Transverse colon (tissue), 3 donors: ENCODE data around the gene BMP8A.
"Not testable (repeated sequence)": the region's sequence is repeated elsewhere in the genome, so short reads cannot be mapped to it uniquely, and the experiment has no call there.

ENCODE experiments used
- POLR2A ChIP-seq: fragments of 450-650 bp; IDR thresholded peaks from one replicate; pipeline ENCODE4 v1.6.1; 2016; ENCODE audit warnings: antibody characterized with exemption, mild to moderate bottlenecking, moderate library complexity
- TF ChIP-seq, protein P1 (sequence below), 5 experiments: fragments of 200-600 bp in 3 of 5; fragments of 450-650 bp in 2 of 5; sonication (generic) in 3 of 5; IDR thresholded peaks; 1 replicate in 2 of 5; 2 replicates in 3 of 5; pipeline ENCODE4 v1.5.1; 2016 to 2017; ENCODE audit warnings: antibody characterized with exemption in 5 of 5, inconsistent platforms in 3 of 5, mild to moderate bottlenecking in 2 of 5, moderate library complexity in 1 of 5

DNA sequence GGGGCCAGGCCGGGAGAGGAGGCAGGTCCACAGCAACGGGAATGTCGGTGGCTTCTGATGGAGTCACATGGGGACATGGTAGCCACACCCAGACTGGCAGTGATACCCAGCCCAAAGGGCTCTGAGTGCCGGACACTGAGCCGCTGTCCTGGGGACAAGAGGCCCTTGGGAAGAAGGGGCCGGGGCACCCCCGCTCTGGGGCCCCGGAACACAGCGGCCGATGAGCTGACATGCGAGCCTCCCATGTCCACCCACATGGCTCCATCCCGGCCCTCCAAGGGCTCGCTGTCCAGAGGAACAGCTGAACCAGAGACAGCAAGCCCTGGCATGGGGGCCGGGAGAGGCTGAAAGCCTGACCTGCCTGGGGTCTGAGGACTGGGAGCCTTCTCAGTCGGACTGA lies 7.4 kb downstream of the BMP8A start:
- TF ChIP-seq, protein P1, sequence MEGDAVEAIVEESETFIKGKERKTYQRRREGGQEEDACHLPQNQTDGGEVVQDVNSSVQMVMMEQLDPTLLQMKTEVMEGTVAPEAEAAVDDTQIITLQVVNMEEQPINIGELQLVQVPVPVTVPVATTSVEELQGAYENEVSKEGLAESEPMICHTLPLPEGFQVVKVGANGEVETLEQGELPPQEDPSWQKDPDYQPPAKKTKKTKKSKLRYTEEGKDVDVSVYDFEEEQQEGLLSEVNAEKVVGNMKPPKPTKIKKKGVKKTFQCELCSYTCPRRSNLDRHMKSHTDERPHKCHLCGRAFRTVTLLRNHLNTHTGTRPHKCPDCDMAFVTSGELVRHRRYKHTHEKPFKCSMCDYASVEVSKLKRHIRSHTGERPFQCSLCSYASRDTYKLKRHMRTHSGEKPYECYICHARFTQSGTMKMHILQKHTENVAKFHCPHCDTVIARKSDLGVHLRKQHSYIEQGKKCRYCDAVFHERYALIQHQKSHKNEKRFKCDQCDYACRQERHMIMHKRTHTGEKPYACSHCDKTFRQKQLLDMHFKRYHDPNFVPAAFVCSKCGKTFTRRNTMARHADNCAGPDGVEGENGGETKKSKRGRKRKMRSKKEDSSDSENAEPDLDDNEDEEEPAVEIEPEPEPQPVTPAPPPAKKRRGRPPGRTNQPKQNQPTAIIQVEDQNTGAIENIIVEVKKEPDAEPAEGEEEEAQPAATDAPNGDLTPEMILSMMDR (IDR thresholded peaks at IDR 0.05) = not testable (repeated sequence)
- TF ChIP-seq POLR2A = not testable (repeated sequence)
